NCI-H2171 (cell line): ENCODE measurements around the gene MIX23.
"Not testable (repeated sequence)": the region's sequence is repeated elsewhere in the genome, so short reads cannot be mapped to it uniquely, and the experiment has no call there.

Source experiments
- DNase-seq: peaks from one replicate; lab custom pipeline; 2025; lab: John Stamatoyannopoulos, UW

MIX23 gene

DNA sequence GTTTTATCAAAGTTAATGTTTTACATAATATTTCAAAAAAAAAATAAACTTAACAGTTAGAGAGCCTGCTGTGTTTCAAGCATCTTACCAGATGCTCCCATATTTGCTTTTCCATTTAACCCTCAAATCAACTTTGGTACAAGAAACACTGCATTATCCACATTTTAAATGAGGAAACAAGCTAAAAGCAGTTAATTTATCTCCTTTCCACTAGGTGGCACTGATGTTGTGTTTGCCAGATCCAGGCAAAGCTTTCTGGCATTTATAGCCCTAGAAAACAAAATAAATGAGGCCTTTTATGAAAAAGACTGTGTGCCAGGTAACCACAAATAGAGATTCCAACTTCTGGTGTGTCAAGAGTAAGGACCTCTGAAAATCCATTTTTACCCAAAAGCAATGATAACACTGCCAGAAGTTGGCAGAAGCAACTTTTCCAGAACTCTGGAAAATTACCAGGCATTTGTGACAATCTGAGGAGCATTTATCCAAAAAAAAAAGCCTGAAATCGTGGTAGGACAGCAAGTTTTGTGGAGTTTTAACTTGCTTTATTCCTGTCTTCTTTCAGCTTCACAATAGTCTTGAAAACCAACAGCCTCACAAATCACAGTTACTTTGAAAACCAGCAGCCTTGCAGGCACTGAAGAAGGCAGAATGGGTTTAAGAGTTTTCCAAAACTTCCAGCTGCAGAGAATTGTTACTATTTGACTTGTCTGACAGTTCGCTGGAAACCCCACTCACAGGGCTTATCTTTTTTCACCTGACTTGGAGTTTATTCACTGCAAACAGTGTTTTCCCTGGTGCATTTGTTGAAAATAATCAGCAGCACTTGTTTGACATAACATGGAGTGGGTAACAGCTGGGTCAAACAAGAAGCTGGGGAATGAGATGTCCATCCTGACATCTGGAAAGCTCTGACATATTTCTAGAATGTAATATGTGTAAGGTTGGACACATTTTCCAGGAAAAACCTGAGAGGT is 10.1 kb upstream of the MIX23 start:
- DNase-seq, result peak; percentile 32

DNA sequence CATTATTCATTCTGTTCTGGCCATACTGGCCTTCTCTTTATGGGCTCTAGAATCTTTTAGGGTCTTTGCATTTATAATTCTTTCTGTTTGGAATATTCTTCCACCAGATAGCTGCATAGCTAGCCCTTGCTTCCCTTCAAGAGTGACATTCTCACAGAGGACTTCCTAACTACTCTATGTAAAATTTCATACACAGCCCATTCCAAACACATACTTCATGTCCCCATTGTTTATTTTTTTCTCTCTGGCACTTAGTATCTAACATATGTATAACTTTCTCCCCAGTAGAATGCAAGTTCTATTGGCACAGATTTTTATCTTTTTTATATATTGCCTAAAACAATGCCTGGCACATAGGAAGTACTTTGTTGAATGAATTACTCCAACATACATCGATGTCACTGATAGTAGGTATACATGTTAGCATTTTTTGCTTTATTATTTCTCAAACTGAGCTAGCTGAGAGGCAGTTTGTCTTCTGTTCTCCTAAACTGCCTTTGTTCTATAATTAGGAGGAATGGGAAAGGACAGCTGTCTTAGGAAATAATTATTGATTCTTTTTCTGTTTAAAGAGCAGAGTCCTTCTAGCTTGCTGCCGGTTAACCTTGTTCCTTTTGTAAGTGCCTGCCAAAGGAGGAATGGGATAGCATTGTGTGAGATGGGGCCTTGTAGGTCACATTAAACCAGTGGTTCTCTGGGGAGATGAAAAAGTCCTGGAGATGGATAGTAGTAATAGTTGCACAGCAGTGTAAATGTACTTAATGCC is 8.8 kb upstream of the MIX23 start:
- DNase-seq, result no peak

DNA sequence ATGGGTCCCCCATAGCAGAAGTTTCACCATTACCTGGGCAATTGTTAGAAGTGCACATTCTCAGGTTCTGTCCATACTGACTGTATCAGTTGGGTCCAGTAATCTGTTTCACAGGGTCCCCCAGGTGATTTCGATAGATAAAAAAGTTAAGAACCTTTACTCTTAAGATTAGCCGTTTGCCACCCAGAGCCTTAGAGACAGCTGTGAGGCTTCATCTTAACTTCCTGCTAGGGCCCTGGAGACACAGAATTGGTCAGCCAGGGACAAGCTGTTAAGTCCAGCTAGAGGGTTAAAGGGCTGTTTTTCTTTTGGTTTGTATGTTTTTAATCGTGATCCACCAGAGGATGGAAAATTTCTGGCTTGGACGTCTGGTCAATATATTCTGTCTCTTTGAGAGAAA is 7.6 kb upstream of the MIX23 start:
- no peak for DNase-seq

DNA sequence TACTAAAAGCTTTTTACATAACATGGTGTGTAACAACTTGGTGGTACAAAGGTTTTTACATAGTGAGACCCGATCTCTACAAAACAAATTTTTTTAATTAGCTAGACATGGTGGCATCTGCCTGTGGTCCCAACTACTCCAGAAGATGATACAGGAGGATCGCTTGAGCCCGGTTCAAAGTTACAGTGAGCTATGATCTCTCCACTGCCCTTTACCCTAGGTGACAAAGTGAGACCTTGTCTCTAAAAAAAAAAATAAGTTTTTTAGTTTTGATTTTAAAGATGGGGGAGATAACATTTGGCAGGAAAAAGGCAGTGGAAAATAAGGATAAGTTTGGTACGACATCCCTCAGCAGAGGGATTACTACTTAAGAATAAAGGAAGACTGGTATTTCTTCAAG is 6.9 kb upstream of the MIX23 start:
- no peak for DNase-seq

DNA sequence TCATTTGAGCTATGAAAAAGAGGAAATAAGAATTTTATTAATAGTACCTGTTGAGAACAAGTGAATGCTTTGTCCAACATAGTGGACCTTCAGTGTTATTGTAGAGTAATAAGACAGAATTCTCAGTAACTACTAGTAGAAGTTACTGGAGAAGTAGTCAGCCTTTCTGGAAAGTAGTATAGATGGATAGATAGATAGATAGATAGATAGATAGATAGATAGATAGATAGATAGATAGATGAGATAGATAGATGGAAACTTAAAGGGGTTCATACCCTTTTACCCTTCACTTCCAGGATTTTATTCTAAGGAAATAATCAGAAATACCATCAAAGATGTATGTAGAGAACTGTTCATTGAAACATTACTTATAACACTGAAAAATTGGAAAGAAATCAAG is 6.2 kb upstream of the MIX23 start:
- no peak for DNase-seq

DNA sequence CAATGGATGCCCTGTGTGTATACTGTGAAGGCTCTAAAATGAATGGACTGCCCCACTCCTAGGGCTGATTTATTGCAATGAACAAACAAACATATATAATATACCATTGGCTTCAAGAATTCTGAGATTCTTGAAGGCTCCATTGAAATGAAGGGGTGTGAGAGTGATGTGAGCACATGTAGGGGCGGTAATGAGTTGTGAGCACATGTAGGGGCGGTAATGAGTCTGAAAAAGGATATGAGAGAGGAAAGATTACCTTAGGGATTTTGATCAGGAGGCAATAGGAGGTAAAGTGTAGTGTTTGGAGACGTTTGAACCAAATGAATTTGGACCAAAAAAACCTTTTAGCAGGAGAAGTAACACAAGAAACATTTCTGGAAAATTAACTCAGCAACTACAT is 4.7 kb upstream of the MIX23 start:
- no peak for DNase-seq

DNA sequence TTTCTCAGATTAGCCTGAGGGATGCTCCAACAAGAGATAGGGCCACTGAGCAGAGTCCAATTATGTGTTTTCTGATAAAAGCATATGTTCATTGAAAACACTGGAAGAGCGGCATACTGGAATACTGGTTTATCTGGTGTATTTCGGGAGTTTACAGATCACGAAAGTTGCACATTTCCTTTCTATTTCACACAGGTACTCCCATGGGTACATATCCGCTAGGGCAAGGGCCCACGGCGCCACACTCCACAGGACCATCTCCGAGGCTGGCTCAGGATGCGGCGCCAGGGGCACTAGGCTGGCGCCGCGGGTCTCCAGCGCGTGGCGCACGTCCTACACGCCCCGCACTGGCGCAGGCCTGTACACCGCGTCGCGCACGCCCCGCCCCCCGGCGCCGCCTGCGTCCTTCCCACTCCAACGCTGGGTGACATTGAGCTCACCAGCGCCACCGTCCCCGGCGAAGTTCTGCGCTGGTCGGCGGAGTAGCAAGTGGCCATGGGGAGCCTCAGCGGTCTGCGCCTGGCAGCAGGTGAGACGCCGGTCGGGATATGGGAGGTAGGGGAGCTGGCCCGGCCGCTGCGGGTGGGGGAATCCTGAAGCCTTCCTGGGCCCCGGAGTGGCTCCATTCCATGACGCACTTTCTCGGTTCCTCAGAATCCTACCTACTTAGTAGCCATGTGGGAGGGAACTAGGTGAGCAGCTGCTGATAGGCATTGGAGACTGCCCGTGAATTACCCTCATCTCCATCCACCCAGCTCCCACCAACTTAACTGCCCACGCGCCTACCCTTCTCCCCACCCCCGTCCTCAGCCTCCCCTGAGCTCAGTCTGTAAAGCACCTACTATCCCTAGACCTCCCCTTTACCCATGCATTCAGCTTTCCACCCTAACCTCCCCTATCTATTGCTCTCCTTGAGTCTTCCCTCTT is 1.0 kb upstream of the MIX23 start, which contains the start of gene FAM162A:
TSS of gene FAM162A (plus strand) at position 412 of the 927 bp plus-strand sequence. CDS start at position 496, 84 bp downstream.
- peak; percentile 94 for DNase-seq

DNA sequence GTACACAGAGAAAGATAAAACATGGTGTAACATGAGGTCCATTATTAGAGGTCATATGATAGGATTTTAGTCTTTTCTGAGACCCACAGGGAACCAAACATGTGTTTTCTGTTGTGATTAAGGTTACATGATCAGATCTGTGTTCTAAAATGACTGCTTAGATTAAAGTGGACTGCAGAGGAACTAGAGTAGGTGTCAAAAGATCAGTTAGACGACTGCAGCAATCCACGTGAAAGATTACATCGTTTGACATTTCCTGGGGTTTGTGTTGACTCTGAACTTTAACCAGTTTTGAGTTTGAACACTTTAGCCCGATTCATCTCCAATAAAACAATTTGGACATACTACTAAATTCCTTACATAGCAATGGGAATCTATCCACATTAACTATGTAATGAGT is 5.1 kb downstream of the MIX23 start:
- no peak for DNase-seq

DNA sequence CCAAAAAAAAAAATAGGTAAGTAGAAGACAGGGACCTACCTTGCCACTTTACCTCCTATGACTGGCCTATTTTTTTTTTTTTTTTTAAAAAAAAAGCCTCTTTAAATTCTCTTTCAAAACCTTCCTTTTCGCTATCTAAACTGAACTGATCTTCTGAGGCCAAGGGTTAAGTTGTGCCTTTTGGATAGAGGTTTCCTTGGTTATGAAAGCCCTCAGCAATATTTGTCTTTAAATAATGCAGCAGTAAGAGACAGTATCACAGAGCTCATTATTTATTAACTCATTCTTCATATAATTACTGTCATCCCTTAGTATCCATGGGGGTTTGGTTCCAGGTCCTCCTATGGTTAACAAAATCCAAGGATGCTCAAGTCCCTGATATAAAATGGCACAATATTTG is 9.0 kb downstream of the MIX23 start:
- no peak for DNase-seq

DNA sequence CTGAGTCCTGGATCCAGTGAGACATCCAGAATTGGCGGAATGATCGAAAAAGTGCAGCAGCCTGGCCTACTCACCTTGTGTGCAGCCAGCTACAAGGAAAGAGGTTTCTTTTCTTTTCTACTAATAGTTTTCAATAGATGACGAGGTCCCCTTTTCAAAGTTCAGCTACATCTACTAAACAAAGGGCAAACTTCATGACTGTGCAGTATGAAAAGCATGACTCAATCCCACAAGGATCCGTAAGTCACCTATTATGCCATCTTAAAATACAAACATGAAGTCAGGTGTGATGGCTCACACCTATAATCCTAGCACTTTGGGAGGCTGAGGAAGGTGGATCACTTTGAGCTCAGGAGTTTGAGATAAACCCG is 16.7 kb downstream of the MIX23 start:
- DNase-seq, result no peak

DNA sequence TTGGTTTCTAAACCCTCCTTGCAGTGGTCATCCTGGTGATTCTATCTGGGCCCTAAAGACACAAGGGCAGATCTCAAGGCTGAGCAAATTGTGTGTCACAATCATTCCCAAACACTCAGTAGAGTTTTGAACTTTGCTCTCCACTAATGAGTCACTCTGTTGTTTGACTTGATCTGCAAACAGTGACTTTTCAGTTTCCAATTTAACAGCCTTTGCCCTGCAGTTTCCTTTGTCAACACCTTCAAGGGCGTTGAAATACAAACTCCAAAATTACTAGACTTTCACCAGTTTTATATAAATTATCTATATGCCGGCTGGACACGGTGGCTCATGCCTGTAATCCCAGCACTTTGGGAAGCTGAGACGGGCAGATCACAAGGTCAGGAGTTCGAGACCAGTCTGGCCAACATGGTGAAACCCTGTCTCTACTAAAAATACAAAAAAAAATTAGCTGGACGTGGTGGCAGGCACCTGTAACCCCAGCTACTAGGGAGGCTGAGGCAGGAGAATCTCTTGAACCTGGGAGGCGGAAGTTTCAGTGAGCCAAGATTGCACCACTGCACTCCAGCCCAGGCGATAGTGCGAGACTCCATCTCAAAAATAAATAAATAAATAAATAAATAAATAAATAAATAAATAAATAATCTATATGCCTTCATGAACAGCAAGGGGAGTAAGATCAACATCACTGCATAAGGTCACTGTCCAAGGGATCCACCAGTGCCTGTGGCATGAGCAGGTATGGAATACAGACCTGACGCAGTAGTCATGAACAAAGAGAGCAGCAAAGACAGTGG is 17.3 kb downstream of the MIX23 start:
- not testable (repeated sequence) for DNase-seq

DNA sequence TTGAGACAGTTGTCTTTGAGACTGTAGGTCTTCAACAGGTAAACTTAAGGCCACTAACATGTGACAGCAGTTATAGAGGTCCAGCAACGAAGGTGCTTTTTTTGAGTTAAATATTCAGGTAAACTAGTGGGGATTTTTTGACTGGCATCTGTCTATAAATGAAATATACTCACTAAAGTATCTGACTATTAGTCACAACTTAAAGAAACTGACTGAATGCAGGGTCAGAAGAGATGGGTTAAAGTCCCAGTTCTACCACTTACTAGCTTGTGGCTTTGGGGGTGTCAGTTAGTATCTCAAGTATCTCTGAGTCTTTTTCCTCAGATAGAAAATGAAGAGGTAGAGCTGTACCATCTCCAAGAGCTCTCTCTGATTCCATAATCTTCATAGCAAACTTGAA is 18.0 kb downstream of the MIX23 start:
- no peak for DNase-seq

DNA sequence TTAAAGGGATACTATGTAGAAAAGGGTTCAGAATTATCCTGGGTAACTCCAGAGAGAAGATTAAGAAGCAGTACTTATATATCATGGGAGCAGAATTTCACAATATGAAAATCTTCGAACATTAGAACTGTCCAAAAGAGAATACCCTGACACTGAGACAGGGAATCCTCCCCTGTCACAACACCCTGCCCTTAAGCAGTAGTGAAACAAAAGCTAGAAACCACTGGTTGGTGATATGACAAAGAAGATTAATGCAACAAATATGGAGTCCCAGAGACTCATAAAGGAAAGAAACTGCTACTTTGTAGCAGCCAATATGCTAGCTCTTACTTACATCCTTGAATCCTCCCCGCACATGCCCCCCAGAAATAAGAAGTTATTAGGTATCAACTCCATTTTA is 18.5 kb downstream of the MIX23 start:
- no peak for DNase-seq

DNA sequence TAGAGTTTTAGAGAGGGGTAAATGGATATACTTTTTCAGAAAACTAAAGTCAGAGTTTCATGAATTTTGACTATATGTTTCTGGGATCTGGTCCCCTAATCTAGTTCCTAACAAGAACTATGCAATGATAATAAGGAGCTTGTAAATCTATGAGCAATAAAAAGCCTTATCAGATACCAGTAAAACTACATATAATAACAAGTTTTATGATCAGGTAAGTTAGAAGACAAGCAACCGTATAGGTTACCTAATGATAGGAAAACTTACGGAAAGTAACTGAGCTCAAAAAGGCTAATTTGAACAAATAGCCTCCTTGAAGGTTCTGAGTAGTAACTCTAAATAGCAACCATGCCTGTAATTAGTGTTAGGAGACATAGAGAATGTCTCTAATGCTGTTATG is 21.0 kb downstream of the MIX23 start:
- DNase-seq, result no peak

DNA sequence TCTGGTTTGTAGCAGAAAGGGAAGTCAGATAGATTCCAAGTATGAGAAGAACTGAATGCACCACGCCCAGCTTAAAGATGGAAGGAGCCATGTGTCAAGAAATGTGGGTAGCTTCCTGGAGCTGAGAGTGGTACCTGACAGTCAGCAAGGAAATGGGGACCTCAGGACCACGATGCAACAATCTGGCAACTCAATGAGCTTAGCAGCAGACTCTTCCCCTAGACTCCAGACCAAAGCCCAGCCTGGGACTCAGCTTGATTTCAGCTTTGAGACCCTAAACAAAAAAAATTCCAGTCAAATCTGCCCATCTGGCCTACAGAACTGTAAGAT is 24.4 kb downstream of the MIX23 start:
- no peak for DNase-seq

DNA sequence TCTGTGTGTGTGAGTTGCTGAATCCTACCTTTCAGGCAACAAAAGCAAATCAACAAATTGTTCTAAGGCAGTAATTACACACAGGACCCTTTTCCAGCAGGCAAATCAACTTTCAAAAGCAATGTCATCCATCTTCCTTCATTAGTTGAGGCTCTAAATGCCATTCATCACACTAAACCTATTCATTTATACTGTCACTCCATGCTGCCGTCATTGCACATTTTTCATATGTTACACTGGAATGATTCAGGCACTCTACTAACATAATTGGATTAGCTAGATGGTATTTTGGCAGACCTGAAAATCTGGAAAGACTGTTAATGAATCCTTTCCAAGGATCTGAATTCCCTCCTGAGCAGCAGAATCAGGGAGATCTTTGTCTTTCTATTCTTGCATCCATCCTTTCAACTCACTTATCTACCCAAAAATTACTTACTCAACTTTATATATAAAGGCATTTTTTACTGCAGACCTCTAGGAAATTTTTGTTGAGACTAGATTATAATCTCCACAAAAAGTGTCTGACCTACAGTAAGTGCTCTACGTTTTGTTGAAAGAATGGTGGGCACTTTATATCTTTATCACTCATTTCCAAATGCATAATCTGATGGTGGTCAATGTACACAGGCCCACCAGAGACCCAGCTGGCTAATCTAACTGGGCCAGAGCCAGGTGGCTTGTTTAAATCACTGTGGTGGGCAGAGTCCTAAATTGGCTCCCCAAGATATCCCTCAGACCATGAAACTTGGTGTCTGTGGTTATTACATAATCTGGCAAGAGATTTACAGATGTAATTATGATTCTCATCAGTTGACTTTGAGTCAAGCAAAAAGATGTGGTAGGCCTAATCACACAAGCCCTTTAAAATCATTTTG is 25.0 kb downstream of the MIX23 start:
- no peak for DNase-seq

DNA sequence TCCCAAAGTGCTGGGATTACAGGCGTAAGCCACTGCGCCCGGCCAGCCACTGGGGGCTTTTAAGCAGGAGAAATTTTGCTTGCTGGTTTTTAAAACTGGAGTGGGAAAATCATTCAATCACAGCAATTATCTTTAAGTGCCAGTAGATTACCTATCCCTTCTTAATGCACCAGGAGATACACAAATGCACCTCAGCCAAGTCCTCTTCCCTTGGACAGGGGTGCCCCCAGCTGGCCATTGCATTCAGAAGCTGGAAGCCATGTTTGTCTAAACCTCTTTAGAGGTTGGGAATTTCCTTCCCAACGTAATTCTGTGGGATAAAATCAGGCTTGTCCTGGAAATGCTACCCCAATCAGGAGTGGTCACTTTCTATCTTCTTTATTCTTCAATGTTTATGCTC is 26.6 kb downstream of the MIX23 start:
- no peak for DNase-seq

DNA sequence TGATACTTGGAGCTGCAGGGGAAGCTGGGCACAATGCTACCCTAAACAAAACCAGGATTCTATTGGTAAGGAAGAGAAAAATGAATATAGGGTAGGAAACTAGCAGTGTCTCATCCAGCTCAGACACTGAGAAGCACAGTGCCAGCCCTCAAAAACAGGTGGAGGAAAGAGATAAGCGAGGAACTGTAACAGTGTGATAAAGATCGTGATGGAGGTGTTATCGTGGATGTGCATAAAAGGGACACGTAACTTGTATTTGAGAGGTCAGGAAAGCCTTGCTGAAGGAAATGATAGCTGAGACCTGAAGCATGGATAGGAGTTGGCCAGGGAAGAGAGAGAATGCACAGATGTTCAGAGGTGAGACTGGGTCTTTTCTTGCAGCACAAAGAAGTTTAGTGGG is 27.4 kb downstream of the MIX23 start:
- DNase-seq, result no peak

DNA sequence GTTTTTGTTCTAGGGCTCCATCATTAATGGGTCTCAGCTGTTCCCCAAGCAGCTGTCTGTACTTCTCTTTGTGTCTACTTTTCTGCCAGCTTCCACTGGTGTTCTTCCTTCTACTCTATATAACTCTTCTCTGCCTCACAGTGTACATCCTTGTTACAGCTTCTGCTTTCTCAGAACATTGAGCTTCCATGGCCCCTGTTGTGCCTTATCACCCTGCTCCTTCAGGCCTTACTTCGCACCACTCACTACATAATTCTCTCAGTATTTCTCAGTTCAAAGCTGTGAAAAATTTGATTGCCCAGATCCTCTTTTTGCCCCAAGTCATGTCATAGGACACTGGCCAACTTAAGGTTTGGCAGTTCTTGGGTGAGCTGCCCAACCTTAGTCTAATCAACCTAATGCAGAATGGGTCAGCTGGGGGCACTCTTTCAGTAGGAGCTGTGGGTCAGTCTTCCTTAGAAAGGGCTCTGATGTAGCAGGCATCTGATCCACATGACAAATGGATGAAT is 29.1 kb downstream of the MIX23 start:
- no peak for DNase-seq

DNA sequence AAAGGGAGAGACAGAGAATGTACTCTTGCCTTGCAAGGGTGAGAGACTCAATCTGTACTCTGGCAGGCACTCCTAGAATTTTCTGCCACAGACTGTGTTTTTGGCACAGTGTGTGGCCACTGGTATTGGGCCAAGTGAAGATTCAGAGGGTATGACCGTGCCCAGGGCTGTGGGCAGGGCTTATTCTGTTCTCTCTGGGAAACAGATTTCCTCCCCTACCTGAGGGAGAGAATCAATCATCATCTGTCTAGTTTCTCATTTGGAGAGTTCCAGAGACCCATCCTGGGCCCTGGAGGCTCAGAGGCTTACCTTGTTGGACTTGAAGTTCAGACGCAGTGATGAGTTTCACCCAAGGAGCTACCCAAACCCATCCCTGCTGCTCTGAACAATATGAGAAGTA is 29.8 kb downstream of the MIX23 start:
- no peak for DNase-seq
